ENCODE data around the gene NPR3.

GRCh38 chr5:32777733-32778132 is 66.6 kb downstream of the NPR3 start:
- TF ChIP-seq POLR2A (IDR thresholded peaks at IDR 0.05) (no peak), CTCF (IDR thresholded peaks at IDR 0.05) (no peak)
